Stimulated activated CD8-positive, alpha-beta memory T cell treated with anti-CD3 and anti-CD28 coated beads, Interleukin-7, amount 100 ng/mL, for 4 hours (primary cell): ENCODE results near the gene RAB3IL1.

Source experiments
- DNase-seq, 2 donors: peaks; one replicate each; pipeline ENCODE4 v3.0.0-alpha.2; 2020; ENCODE audit warnings: low read depth in 2 of 2

RAB3IL1 gene

GRCh38 chr11:61905067-61905696, 12.2 kb downstream of the RAB3IL1 start:
- no peak for DNase-seq

GRCh38 chr11:61904539-61905048, 12.8 kb downstream of the RAB3IL1 start:
- no peak for DNase-seq

GRCh38 chr11:61903845-61904244, 13.5 kb downstream of the RAB3IL1 start:
- no peak for DNase-seq

GRCh38 chr11:61902313-61902712, 15.1 kb downstream of the RAB3IL1 start:
- no peak for DNase-seq

- DNase-seq: no peak
Observed at GRCh38 chr11:61901397-61901796, 16.0 kb downstream of the RAB3IL1 start.

GRCh38 chr11:61900251-61900650, 17.1 kb downstream of the RAB3IL1 start:
- no peak for DNase-seq

- DNase-seq: peak; percentile 79 to 83
Observed at GRCh38 chr11:61899146-61899841, 18.1 kb downstream of the RAB3IL1 start.

GRCh38 chr11:61898247-61898582, 19.2 kb downstream of the RAB3IL1 start:
- no peak for DNase-seq

- peak; percentile 54 to 62 for DNase-seq
Observed at GRCh38 chr11:61897387-61898246, 19.7 kb downstream of the RAB3IL1 start.

GRCh38 chr11:61896665-61897386, 20.5 kb downstream of the RAB3IL1 start:
- DNase-seq: no peak

- DNase-seq: no peak
Observed at GRCh38 chr11:61895718-61896059, 21.7 kb downstream of the RAB3IL1 start.

GRCh38 chr11:61895046-61895717, 22.2 kb downstream of the RAB3IL1 start:
- no peak for DNase-seq

- DNase-seq: no peak
Observed at GRCh38 chr11:61893981-61894380, 23.4 kb downstream of the RAB3IL1 start.

- DNase-seq: no peak
Observed at GRCh38 chr11:61892085-61892370, 25.3 kb downstream of the RAB3IL1 start.

- DNase-seq: peak in 1 of 2 donors; percentile 52
Observed at GRCh38 chr11:61891331-61892084, 25.9 kb downstream of the RAB3IL1 start, which contains the start of gene FADS3. Gene FADS3, minus strand, starts transcription at chr11:61891545. Its CDS starts 164 bp downstream, at chr11:61891381.

- peak in 1 of 2 donors; percentile 16 for DNase-seq
Observed at GRCh38 chr11:61890529-61891330, 26.6 kb downstream of the RAB3IL1 start.

- DNase-seq: no peak
Observed at GRCh38 chr11:61889831-61890230, 27.5 kb downstream of the RAB3IL1 start.

- no peak for DNase-seq
Observed at GRCh38 chr11:61888590-61888989, 28.8 kb downstream of the RAB3IL1 start.

- DNase-seq: no peak
Observed at GRCh38 chr11:61887839-61888494, 29.4 kb downstream of the RAB3IL1 start.
